SW 1271 (cell line): Measurements from ENCODE around the gene TMEM108.

Source experiments
- DNase-seq, 2 experiments: peaks; one replicate each; lab custom pipeline; 2025; lab: John Stamatoyannopoulos, UW

Gene TMEM108

DNA sequence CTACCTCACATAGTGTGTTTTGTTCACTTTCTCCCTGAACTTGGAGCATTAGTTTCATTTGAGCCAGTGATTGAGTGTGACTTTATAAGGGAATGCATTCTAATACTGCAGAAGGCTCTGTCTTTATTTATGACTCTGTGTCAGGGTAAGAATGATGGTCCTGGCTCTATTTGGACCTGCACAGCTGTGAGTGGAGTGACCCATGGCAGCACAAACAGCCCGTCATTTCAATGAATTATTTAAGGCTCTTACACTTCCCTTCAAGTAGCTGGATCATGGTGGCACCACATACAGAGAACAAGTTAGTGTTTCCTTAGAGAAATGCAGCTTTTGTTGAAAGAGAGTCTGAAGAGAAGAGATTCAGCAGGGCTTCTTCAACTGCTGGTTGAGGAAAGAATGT lies 16.4 kb downstream of the TMEM108 start:
- no peak for DNase-seq

- DNase-seq, result no peak
These were observed 17.1 kb downstream of the TMEM108 start for GRCh38 chr3:133055339-133055738.

GRCh38 chr3:133058243-133058642 lies 20.1 kb downstream of the TMEM108 start:
- no peak for DNase-seq

- DNase-seq, result no peak
These were observed 20.6 kb downstream of the TMEM108 start for GRCh38 chr3:133058831-133059230.

DNA sequence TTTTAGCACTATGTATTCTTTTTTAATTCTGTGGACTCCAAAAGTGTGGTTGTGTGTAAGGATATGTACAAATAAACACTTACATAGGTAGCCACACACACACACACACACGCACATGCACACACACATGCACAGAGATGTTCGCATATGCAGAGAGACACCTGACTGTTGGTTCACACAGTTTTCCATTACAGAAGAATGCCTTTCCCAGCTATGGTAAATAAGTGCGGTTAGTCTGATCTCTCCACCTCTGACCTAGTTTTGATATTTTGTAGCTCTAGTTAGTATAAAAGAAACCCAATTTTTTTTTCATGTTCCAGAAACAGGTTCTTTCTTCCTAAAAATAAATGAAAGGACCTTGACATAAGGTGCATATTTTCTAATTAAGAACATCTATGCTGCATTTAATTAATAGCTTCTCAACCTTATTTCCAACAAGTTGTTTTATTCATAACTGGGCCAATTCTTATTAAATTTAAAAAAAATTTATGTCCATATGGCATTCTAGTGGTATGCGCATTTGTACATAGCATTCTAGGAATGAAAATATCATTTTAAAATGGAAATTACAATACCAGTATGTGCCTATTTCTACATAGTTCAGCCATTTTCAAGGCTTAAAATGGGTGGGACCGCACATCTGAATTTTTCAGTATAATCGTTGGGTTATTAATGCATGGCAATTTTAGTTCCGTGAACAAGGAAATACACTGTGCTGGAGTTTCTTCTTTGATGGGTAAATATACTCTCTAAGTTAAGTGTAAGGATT lies 27.2 kb downstream of the TMEM108 start:
- no peak for DNase-seq

GRCh38 chr3:133066026-133066425 lies 27.8 kb downstream of the TMEM108 start:
- no peak for DNase-seq

DNA sequence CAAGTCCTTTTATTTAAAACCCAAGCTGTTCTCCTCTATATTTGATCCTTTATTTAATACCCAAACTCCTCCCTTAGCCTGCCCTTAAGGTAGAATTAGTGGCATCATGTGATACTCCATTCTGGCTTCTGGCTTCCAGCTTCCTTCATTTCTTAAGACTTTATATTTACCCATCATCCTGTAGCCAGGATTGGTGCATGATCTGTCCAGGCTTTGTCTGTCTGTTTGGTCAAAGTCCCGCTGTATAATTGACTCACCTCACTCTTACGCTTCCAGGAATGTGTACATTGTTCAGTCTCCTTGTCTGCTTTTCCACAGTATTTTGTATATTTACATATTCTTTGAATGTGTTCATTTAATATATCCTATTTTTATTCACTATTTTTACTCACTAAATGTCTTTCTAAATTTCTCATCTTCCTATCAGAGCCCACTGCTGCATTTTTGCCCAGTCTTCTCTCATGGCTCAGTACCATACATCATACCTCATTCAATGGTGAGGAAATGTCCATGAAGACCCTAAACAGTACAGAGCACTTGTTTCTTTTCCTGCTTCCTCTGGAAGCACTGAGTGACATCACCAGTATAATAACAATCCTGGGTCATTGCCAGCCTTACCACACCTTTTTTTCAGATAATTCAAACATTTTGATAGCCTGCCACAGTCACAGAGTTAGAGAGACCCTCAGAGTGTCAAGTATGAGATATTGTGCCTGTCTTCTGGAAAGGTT lies 31.5 kb downstream of the TMEM108 start:
- DNase-seq, result no peak

DNA sequence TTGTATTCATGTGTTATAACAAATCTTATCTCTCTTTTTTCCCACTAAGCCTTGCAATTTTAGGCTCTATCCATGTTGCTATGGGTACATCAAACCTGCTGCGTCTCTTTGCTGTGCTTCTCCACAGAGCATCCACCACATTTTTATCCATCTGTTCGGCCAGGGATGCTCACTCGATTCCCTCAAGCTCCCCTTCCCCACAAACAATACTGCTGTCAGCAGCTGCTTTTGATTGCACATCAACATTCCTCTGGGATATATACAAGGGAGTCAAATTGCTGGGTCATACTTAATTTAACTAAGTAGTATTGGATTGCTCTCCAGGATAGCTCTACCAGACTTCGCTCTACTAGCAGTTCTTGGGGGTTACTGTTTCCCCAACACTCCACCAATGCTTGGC lies 36.8 kb downstream of the TMEM108 start:
- DNase-seq, result no peak

DNA sequence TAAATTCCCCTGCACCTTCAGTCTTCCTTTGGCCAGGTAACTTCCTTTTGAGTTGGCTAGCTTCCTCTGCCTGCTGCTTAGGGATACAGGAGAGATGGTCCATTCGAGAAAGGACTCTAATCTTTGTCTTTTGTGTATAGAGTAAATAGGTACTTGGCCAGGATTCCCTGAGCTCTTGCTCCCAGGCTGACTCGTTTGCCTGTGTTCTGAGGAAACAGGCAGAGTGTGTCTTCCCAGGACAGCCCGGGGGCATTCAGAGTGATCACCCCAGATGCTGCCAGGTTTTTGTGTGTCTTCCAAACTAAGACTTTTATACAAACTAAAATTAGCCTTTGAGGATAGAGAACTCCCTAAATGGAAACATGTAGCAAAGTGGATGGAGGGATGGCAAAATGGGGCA lies 39.5 kb downstream of the TMEM108 start:
- DNase-seq, result no peak

DNA sequence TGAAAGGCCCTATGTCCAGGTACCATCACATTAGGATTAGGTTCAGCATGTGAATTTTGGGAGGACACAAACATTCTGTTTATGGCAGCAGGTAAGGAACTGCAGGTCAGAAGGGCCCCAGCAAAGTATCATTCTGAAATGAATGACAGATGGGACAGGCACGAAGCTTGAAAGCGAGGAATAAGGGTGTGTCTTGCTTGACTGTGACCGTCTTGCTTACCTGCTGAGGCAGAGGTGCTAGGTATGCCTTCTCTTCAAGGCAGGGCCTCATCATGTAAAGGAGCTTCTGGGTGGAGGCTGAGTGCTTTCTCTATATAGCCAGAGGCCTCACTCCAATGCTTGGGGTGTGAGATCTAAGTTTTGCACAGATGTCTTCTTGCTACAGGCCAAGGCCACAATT lies 41.4 kb downstream of the TMEM108 start:
- no peak for DNase-seq

- DNase-seq, result no peak
These were observed 42.8 kb downstream of the TMEM108 start for GRCh38 chr3:133081016-133081415.

GRCh38 chr3:133083395-133083794 lies 45.2 kb downstream of the TMEM108 start:
- no peak for DNase-seq

DNA sequence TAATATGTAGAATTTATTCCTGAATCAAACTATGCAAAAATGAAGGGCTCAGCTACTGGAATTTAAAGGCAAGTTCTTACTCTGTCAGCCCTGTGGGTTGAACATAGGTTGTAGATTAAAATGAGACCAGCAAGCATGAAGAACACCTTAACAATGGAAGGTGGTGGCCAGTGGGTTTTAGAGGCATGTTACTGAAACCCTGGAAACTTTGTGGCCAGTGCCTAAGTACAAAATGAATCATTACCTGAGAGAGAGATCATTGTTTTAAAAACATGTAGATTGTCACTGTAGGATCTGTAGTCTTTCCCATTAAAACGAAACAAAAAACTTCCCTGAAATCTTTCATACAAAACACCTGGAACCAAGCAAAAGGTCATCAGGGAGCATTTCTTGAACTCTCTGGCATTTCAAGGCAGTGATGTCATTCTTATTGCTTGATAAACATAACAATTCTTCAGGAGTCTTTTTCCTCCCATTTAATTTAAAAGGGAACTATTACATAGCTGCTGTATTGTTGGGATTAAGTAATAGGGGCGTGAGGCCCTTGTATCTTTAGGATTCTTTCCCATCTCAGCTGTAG lies 51.8 kb downstream of the TMEM108 start:
- no peak for DNase-seq

- DNase-seq, result no peak
These were observed 54.5 kb downstream of the TMEM108 start for GRCh38 chr3:133092681-133093080.

DNA sequence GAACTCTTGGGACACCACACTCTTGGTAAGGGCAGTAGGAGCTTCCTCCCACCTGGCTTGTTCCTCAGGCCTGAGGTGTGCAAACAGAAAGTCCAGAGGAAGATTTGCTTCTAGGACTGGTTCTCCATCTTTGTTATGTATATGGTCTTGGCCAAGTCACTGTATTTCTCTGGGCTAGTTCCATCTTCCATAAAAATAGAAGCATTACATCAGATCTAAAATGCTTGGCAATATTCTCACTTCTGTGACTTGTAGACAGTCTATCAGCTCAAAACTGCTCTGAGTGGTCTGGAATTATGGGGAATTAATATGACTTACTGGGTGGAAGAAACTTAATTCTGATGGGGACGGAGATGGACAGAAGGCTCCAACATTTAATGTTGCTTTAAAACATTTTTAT lies 55.2 kb downstream of the TMEM108 start:
- DNase-seq, result no peak

DNA sequence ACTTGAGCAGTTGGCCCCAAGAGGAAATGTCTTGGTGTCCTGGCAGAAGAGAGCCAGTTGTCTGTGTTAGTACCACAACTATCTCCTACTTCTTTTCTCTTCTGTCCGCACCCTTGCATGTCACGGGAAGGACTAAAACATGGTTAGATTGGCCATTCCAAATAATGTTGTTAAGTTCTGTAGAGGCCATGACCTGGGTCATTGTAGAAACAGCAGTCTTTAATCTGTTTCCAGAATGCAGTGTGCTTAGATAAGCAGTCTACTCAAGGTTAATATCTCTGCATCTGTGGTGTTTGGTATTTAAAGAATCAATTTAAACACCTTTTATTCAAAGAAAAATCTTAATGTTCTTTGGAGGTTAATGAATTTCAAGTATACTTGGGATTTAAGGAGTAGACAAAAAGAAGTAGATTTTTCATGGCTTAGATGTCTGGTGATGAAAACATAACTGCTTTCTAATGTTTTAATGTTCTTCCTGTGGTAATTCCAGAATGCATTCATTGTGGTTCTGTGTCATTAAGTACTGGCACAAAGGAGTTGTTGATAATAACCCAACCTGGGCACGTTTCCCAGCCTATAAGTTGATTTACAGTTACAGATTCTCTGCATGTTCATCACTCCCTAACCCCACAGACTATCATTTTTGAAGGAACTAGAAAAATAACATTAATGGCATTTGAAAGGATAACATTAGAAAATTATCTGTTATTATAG lies 58.9 kb downstream of the TMEM108 start:
- DNase-seq, result no peak

GRCh38 chr3:133103706-133104105 lies 65.5 kb downstream of the TMEM108 start:
- no peak for DNase-seq

- DNase-seq, result no peak
These were observed 68.0 kb downstream of the TMEM108 start for GRCh38 chr3:133106169-133106568.

DNA sequence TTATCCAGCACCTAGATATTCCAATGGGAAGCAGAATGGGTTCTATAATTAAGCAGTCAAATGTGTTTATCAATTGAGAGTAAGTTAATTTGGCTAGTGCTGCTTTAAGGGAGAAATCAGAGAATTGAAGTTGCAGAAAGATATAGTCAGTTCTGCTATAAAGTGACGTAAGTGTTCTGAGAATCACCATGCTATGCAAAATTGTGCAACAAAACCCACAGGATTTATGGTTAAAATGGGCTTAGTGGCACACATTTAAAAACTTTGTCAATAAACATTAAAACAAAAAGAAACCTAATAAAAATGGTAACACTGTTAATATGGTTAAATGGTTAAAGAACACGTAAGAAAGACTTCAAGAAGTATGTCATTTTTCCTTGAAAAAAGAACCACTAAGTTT lies 74.5 kb downstream of the TMEM108 start:
- no peak for DNase-seq

DNA sequence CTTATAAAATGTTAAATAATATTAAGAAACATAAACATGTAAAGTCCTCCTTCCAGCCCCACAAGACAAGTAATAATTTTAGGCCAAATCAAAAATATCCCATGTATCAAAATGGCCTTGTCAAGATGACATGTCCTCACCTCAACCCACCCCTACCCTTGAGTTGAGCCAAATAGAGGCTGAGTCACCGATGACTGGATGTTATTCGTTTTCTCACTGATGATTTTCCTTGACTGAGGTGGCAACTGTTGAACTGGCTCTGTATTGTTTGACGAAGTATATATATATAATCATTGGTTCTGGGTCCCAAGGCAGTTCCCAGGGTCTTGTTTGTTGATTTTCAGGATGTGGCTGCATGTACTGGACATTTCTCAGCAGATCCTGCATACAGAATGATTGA lies 75.3 kb downstream of the TMEM108 start:
- DNase-seq, result no peak

- no peak for DNase-seq
These were observed 75.9 kb downstream of the TMEM108 start for GRCh38 chr3:133113927-133114597.

DNA sequence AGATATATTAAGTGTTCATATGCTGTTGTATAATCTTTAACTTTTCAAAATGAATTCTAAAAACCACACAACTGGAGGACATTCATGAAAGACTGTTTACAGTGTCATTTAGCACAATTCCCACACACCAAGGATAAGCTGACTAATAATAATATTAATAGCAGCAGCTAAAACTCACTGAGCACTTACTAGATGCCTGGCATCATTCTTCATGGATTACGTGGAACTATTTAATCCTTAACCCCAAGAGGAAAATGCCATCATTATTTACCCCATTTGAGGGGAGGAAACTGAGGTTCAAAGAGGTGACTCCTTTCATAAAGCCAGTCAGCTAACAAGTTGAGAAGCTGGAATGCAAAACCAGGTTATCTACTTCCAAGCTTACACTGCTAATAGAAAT lies 77.0 kb downstream of the TMEM108 start:
- no peak for DNase-seq
